ENCODE data around the gene WDR36. TPM values are rescaled to one million over a fixed set of nuclear protein-coding genes. Genes with fewer than 3 reads are reported as not detected.

WDR36 gene
- total RNA-seq, 1 experiment from 2014 or later = 53.2 TPM

DNA sequence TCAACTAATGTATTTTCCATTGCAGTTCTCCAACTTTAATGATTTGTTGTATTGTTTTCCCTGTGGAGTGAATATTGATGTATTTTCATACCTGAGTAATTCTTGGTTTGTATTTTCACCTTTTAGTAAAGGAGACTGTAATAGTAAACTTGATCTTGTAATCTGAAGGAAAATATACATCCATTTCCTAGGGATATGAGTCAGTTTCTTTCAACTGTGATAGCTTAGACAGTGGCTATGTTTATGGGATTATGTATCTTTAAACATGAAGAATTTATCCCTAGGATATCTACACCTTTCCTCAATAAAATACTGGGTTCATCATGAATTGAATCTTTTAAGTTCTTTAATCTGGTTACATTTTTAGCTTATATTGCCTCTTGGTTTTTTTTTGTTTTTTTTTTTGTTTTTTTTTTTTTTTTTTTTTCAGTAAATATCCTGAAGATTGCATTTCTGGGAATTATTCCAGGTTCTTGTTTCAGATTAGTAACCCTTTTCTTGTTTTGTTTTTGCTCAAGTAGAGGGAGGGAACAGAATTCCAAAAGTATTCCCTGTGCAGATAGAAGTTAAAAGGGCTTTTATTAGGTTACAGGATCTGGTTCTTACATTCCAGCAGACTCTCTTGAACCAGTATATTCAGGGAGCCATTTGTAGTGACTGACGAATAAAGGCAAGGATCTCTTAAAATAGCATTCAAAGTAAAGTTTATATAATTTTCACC lies 7.1 kb downstream of the WDR36 start:
- no peak for DNase-seq (ENCODE audit: low read depth)

DNA sequence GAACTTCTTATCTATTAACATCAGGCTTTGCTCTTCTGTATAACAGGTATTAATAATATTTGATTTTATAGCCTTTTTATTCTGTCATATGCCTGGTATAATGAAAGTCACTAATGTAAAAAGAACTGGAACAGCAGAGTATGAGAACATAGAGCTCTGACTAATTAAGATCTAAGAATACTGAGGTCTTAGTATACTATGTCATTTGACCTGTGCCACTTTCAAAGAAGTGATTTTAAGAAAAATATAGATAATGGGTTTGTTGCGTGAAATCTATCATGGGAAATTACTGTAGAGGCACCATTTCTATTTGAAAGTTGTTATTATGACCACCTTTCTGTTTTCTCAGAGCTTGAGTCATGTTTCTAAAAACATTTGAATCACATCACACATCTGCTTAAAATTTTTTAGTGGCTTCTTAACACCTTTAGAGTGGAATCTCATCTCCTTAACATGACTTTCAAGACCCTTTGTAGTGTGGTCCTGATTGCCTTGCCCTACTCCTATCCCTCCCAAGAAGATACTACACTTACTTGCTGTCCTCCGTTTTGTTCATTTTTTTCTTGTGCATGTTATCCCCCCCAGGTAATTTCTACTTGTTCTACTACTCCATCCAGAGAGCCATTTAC lies 14.3 kb downstream of the WDR36 start:
- DNase-seq (ENCODE audit: low read depth) = no peak

DNA sequence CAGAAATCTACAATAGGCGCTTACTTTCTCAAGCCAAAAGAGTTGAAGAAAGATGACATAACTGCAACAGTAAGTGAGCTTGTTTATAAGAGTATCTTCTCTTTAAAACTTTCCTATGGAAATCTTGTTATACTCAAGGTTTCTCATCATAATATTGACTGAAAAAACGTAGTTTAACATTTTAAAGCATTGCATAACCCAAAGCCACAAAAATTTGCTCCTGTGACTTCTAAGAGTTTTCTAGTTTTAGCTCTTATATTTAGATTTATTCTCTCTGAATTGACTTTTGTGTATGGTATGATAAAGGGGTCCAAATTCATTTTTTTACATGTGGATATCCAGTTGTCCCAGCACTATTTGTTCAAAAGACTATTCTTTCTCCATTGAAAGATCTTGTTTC lies 15.2 kb downstream of the WDR36 start:
- no peak for DNase-seq (ENCODE audit: low read depth)

DNA sequence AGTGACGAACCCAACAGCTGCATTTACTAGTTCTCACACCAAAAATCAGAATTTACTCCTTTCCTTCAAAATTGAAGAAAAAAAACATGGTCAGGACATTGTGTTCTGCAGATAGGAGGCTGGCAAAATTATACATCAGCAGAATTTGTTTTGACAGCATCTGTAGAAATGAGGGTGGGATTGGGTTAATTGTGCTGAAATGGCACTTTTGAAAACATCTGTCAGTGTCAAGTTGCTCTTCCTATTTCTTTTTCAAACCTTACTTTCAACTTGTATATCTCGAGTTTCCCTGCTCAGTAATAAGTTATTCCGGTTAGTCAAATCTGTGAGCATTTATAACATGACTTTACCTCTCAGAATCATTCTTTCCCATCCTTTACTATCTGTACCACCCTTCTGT lies 19.8 kb downstream of the WDR36 start:
- no peak for DNase-seq (ENCODE audit: low read depth)

DNA sequence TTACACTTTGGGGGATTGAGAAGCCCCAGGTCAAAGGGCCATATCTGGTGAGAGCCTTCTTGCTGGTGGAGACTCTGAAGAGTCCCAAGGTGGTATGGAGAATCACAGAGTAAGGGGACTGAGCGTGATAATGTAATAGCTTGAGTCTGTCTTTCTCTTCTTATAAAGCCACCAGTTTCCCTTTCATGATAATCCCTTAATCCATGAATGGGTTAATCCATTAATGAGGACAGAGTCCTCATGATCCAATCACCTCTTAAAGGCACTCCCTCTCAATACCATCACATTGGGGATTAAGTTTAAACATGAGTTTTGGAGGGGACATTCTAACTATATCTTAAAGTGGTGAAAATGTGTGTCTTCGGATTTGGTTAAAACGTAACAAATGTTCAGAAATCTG lies 21.5 kb downstream of the WDR36 start:
- no peak for DNase-seq (ENCODE audit: low read depth)

DNA sequence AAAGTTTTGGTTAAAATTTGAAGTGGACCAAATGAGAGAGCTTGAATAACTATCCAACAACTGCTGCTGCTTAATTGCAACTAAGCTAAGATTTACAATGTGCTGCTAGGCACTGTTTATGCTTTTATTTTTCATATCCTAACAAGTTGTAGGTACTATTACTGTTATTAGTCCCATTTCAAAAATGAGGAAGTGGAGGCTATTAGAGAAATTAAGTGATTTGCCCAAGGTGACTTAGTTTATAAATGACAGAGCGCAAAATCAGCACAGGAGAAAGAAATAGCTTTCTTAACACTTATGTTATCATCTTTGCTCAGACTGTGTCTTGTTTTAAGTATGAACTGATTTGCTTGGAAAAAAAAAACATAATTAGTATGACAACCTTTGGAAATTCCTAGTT lies 23.1 kb downstream of the WDR36 start:
- no peak for DNase-seq (ENCODE audit: low read depth)

DNA sequence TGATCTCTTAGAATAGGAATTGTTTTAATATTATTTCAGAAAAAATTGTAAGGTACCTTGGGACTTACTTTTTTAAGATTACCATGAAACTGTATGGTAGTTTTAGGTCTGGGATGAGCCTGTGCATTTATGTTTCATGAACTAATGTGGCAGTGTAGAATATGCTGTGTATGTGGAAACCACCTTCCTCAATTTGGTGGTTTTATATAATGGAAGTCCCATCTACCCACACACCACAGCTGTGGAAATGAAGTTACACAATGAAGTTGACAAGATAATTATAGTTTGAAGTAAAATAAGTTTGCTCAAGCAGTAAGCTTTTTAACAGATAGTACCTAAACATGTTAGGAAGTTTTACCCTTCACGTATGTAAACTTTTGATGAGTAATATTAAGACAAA lies 24.4 kb downstream of the WDR36 start:
- no peak for DNase-seq (ENCODE audit: low read depth)

DNA sequence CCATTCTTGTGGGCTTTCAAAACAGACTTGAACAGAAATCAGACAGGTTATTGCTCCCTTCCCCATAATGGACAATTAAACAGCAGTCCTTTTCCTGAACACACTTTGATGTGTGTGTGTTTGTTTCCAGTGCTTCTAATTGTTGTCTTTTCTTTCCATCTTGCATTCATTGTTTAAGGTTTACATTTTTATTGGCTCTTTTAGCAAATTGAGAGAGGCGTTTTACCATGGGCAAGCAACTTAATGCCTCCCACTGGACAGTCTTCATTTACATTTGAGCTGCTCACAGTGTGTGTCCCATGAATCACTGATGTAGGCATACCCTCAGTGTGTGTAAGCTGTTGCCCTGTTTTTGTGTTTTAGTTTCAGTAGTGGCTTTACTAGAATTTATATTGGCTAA lies 25.0 kb downstream of the WDR36 start:
- DNase-seq (ENCODE audit: low read depth) = no peak

DNA sequence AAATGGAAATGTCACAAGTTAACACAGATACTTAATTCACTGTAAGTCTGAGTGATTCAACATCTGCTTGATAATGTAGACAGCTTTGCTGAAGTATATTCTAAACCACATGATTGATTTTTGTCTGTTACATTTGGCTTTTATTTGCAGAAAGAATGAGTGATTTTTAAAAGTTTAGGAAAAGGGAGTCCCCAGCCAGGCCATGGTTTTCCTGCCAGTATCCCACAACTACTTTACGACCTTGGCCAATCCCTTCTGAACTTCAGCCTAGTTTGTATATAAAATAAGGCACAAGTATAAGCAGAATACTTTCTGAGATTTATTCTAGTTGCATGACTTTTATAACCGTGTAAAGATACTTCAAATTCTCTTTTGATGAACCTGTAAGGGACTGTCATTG lies 27.1 kb downstream of the WDR36 start:
- no peak for DNase-seq (ENCODE audit: low read depth)

DNA sequence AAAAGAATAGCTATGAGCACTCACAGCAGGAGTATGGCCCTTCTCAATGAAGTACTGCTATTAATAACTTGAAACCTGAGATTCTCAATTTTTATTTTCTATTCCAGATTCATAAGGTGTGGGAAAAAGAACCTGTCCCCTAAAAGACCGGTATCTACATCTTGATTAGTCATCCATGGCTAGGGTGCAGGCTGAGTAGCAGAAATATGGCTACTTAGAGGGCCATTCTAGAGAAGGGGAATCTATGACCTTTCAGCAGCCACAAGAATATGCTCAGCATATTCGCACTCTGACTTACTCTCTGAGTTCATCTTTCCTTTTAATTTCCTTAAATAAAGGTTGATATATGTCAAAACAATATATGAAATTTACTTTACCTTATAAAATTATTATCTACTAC lies 27.7 kb downstream of the WDR36 start:
- DNase-seq (ENCODE audit: low read depth) = no peak

DNA sequence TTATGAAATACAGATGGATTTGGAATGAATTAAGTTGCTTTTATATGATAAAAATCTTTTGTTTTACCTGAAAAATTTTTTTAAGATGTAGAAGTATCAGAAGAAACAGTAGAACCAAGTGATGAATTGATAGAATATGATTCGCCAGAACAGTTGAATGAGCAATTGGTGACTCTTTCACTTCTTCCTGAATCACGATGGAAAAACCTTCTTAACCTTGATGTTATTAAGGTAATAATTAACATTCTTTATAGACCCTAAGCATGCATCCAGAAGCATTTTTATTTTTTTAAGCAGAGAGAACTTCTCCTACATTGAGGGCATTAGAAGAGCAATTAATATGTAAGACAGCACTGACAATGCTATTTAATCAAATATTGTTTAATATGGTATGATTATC lies 28.8 kb downstream of the WDR36 start:
- no peak for DNase-seq (ENCODE audit: low read depth)

DNA sequence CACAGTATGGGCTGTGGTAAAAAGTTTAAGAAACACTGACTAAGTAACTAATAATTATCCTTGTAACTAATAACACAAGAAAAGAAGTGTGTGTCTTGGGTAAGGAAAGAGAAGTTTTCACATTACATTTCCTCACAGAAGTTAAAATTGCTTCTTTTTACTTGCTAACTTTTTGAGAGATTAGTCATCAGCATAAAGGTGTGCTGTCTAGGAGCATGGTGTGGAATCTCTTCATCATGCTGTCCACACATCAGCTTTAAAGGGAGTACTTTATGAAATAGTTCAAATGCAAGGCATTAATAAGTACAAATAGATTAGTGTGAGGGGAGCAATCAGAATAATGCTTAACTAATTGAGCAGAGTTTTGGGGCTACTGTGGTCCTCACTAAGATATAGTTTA lies 29.8 kb downstream of the WDR36 start:
- no peak for DNase-seq (ENCODE audit: low read depth)

DNA sequence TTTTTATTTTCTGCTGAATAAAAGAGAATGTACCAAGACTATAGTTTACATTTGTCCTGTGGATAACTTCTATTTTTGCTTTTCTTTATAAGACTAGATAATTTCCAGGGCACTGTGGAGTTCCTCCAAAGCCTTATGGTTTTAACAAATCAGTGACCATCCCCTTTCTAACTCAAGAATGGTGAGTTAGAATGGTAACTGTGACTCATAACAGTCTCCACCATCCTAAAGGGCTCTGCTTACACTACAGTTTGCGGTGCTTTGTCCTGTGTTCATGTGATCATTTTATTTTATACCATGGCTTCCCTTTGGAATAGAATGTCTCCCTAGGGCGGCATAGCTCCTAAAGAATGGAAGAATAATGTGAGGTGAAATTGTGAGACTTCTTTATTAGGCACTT lies 30.2 kb downstream of the WDR36 start:
- no peak for DNase-seq (ENCODE audit: low read depth)

DNA sequence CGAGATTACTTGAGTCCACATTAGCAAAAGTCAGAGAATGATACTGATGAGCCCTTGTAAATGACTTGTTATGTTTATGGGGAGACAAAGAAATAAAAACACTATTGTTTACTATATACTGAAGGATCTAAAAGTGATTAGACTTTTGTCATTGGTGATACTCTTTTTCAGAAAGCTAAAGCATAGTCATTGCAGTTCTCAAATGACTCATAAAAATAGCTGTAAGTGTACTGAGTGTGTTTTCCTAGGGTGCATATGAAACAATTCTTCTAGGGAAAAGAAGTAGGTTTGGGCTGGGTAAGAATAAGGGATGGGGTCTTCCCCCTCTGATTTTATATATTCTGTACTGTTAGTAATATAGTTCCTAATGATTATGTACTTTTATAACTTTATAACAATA lies 32.6 kb downstream of the WDR36 start:
- no peak for DNase-seq (ENCODE audit: low read depth)

DNA sequence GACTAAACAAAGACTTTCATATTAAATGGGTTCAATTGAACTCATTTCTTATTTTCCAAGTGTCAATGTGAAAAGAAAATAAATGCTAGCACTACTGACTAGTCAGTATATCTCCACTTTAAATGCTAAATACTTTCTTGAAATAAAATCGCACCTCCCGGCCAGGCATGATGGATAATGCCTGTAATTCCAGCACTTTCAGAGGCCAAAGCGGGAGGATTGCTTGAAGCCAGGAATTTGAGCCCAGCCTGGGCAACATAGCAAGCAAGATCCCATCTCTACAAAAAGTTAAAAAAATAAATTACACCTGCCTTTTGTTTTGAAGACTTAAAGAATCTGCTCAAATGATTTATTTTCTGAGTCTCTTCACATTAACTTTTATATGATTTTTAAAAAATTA lies 34.7 kb downstream of the WDR36 start:
- DNase-seq (ENCODE audit: low read depth) = no peak

DNA sequence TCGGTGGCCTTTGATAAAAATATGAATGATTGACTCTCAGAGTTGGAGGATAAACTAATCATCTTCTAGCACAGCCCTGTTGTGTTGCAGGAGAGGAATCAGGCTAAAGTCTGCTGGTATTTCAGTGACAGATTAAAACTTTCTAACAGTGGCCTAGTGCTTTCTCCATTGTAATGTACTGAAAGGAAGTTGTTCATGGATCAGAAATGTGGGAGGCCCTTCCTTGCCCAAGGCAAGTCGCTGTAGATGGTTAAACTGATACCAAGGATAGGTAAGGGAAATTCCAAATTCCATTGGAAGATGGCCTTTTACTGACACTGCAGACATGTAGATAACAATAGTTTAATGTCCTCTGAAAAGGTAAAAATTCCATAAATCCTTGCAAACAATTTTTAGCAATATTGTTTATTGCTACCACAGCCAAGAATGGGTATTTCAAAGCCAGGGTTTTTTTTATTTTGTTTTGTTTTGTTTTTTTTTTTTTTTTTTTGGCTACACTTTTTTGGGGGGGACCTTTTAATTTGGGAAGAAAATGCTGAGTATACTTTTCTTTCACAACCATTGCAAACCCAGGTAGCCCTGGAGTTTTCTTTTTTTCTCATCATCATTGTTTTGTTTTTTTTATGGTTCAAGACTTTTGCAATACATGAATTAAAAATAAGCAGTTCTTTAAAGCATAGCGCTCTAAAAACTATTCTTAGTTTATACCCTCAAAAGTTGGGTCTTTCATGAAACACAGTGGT lies 35.5 kb downstream of the WDR36 start:
- DNase-seq (ENCODE audit: low read depth) = no peak

DNA sequence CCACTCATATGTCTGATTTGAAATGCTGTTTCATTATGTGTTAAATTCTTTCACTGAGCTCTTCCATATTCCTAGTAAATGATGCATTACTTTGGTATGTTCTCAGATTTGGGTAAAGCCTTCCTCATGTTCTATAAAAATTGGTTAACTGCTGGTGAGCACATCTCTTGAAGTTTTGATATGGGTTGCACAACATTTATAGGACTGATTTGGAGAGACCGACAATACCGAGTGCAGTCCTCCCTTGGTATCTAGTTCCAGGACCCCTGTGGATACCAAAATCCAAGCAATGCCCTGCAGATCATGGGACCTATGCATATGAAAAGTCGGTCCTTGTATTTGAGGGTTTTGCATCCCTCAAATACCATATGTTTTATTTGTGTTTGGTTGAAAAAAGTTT lies 37.8 kb downstream of the WDR36 start:
- no peak for DNase-seq (ENCODE audit: low read depth)

DNA sequence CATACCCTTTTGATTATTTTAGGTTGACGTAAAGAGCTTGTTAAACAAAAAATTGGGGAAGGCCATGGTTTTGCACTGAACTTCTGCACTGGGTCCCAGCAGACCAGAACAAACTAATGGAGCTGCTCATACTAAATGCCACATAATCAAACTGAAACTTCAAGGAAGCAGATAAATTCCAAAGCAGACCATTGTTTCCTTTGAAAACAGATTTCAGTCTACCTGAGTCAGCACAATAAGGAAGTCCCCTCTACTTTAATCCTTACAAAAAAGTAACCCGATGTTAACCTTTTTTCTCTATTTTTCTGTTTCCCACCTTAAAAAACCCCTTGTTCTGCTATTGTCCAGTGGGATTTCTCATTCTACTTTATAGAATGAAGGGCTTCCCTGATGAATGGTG lies 39.2 kb downstream of the WDR36 start:
- DNase-seq (ENCODE audit: low read depth) = no peak

DNA sequence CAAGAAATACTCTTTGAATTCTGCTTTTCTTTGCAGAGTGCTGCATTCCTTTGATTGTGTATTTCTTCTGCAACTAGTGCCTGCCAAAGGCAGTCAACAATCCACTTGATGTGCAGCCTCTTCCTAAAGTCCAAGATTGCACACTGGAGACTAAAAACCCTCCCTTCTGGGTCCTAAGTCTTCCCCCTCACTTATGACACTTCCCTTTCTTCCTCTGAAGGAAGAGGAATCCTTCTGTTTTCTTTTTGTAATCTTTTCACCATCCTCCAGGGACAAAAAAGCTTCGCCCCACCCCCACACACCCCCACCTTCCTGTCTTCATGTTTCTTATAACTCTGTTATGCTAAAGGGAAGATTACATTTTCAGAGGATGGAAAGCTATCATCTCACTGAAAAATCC lies 39.9 kb downstream of the WDR36 start:
- DNase-seq (ENCODE audit: low read depth) = no peak

DNA sequence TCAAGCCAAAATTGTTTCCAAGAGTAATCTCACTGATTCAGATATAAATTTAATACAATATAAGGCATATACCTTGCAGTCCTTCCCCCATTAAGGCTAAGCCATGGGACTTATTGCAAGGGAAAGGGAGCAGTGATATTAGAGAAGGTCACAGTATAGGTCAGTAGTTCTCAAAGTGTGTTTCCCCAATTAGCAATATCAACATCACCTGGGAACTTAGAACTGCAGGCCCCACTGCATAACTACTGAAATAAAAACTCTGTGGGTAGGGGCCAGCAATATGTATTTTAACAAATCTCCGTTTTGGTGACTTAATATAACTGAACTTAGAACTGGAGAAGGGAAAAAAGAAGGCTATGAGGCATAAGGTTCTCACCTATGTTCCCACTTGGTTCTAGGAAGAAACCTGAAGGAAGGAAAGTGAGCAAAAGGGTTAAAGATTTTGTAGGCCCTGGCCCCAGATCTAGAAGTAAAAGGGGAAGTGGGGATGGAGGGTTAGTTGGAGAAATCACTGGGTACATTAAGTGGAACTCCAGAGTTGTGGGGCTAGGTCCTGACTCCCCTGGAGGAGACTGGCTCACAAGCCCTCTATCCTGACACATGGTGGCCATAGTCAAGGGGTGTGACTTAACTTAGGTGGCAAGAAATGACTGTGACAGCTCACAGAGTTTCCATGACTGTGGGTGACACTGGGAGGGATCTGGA lies 40.7 kb downstream of the WDR36 start:
- DNase-seq (ENCODE audit: low read depth) = no peak

DNA sequence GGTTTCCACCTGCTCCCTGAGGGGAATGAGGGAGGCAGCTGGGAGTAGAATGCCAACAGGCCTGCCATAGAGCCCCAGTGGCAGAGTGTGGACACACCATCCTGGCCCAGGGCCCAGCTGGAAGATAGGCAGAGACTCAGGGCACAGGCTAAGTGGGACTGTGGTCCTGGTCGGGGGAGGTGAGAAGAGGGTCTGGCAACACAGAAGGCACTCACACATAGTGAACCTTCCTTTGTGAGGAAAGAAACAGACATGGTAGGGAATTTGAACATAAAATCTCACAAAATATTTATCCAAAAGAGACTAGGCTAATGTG lies 41.2 kb downstream of the WDR36 start:
- DNase-seq (ENCODE audit: low read depth) = no peak

DNA sequence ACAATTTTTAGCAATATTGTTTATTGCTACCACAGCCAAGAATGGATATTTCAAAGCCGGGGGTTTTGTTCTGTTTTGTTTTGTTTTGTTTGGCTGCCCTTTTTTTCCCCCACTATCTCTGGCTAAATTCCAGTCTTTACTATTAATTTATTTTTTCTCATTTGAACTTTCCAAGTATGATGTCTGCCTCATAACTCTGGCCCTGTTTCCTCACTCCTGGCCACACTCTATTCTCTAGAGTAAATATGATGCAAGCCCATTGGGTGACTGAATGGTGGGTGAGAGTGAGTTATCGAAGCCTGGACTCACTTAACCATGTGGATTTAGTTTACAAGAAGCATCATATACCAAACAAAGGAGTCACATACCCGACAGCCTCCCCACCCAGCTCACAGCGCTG lies 41.9 kb downstream of the WDR36 start:
- DNase-seq (ENCODE audit: low read depth) = no peak
